NB4 (cell line): ENCODE data around the gene DNAI1.

ENCODE experiments used
- CTCF ChIP-seq: IDR thresholded peaks from one replicate; pipeline ENCODE4 v1.5.1; 2012; ENCODE audit warnings: low read depth, low read length
- MAX ChIP-seq: IDR thresholded peaks from 2 replicates; pipeline ENCODE4 v1.6.1; 2011; ENCODE audit warnings: low read depth, low read length
- POLR2A ChIP-seq: IDR thresholded peaks from 2 replicates; pipeline ENCODE4 v1.6.1; 2011; ENCODE audit warnings: mild to moderate bottlenecking; ENCODE audit not compliant: insufficient read length; ENCODE audit errors: extremely low read depth

- TF ChIP-seq CTCF: no peak
- no peak for TF ChIP-seq POLR2A
- no peak for TF ChIP-seq MAX
Measured at GRCh38 chr9:34451545-34451944, 7.1 kb upstream of the DNAI1 start.
